HG03469 (cell line): ENCODE results near the gene MEF2A.

ENCODE experiments used
- ATAC-seq: cut with Tn5 transposase; IDR thresholded peaks from one replicate; pipeline ENCODE4 v1.9.1; 2021; ENCODE audit warnings: mild to moderate bottlenecking, moderate library complexity, moderate number of reproducible peaks; ENCODE audit not compliant: unreplicated experiment

Gene MEF2A

DNA sequence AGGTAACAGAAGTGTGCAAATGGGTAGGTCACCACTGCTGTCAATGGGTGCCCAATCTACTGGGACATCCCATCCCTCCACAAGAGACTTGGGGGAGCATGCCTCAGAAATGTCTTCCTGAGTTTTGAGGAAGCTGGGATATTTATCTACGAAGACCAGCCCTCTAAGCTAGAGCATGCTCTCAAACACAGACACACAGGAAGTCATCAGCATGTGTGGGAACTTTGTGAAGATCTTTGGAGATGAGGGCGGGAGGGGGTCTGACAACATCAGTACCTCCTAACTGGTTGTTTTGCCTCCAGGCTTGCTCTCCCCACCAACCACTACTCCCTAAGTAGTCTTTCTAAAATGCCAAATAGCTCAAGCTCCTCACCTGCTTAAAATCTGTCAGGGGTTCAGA lies 3.5 kb upstream of the MEF2A start:
- ATAC-seq, result no peak

DNA sequence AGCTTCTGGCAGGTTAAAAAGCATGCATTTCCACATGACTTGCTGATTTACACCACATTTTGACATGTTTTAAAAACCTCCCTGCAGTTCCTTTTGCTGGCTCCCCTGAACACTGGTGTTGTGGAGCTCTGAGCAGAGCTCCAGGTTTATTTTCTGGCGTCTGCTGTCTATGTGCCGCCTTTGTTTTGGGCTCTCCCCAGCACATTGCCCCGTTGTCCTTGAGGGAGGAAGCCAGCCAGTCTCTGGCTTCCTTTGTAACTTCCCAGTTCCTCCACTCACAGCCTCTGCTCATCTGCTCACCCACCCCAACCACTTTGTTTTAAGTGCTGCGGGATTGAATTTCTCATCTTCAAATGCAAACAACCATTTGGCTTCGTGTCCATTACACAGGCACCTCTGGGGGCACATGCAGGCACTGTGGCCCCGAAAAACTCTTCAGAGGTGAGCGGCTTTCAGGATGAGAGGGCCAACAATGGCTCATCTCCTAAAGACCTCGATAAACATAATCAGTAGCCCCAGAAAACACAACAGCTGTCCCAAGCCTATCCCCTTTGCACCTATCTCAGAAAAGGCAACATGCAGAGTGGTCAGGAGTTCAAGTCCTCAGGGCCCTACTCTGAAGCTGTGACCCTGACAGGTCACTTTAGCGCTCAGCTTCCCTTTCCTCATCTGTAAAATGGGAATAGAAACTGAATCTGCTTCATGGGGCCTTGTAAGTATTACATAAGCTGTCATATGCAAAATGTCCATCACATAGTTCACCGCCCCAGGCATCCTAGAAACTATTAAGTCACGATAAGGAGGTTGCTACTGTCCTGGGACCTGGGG lies 1.3 kb upstream of the MEF2A start:
- peak; percentile 19 for ATAC-seq

DNA sequence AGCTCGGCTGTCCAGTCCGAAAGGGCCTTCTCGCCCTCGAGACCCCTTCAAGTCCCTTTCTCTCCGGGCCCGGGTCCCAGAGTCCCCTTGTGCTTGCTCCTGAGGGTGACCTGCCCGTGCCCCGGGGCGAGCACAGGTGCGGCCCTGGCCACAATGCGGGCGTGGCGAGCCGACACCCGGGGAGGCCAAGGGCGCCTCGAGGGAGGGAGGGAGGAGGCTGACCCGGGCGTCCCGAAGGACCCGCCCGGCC lies 810 bp upstream of the MEF2A start:
- ATAC-seq, result no peak

GRCh38 chr15:99566157-99566897 lies 543 bp downstream of the MEF2A start:
- ATAC-seq, result no peak

GRCh38 chr15:99568625-99569352 lies 3.0 kb downstream of the MEF2A start:
- ATAC-seq, result no peak

DNA sequence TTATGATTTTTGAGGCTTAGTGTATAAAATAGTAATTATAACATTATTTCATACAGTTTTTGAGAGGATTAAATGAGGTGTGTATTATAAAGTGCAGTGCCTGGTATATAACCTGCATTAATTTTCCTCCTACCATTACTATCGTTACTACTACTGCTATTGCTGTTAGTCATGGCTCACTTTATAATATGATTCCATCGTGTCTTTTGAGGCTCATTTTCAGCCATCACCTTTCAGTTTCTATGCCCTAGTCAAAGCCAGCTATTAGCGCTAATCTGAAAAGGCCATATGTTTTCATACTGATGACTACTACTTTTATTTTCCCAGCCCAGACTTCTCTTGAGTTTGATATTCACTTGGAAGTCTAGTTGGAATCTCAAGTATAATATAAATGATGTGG lies 5.5 kb downstream of the MEF2A start:
- ATAC-seq, result no peak

DNA sequence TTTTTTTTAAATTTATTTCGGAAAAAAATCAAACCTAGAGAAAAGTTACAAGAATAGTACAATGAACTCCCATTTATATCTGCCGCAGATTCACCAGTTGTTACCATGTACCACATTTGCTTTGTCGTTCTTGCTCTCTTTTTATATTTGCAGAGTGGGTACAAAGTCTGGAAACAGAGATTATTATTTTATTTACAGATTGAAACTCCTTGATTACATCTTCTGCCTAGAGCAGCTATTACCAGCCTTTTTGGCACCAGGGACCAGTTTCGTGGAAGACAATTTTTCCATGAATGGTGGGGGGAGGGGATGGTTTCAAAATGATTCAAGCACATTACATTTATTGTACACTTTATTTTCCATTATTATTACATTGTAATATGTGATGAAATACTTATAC lies 8.3 kb downstream of the MEF2A start:
- ATAC-seq, result no peak

DNA sequence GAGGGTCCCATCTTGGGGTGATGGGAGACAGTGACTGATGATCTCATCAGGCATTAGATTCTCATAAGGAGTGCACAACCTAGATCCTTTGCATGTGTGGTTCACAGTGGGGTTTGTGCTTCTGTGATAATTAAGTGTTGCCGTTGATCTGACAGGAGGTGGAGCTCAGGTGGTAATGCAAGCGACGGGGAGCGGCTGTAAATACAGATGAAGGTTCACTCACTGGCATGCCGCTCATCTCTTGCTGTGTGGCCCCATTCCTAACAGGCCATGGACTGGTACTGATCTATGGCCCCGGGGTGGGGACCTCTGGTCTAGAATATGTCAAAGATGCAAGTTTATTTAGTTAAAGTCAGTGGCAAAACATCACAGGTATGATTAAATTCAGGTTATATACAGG lies 8.7 kb downstream of the MEF2A start:
- ATAC-seq, result no peak

DNA sequence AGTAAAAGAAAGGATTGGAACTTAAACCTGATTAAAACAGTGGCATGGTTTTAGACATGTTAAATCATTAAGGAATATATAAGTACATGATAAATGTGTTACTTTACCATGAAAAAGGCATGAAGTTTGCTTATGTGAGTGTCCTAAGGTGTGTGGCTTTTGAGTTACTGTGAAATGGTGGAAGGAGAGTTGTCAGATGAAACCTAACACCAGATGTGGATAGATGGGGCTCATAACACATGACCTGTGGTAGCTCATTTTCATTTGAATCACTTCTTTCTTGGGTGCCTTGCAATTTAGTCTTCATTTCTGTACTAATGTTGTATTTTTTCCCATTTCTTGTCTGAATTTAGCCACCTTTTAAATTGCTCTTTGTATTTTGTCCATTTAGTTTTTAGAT lies 13.0 kb downstream of the MEF2A start:
- ATAC-seq, result no peak

GRCh38 chr15:99580076-99580475 lies 14.3 kb downstream of the MEF2A start:
- ATAC-seq, result no peak

DNA sequence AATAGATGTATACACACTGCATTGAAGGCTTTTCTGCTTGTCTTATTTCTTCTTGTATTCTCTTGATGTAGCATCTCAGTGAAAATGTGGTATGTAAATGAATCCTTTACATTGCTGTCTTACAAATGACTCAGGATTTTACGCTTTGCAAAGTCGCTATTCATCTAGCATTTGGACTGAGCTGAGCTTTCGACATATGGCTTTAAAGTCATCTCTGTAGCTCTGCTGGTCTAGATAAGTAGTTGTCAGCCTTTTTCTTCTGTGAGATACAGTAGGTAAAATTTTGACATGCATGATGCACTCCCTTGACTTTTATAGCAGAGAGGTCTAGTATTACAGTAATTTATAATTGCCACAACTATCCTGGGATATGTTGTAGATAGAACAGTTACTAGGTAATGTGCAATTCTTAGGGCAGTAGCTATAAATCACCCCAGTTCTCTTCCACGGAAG lies 16.8 kb downstream of the MEF2A start:
- ATAC-seq, result no peak

- no peak for ATAC-seq
Measured at GRCh38 chr15:99584081-99584600, 18.4 kb downstream of the MEF2A start.

GRCh38 chr15:99586121-99586520 lies 20.3 kb downstream of the MEF2A start:
- ATAC-seq, result no peak

DNA sequence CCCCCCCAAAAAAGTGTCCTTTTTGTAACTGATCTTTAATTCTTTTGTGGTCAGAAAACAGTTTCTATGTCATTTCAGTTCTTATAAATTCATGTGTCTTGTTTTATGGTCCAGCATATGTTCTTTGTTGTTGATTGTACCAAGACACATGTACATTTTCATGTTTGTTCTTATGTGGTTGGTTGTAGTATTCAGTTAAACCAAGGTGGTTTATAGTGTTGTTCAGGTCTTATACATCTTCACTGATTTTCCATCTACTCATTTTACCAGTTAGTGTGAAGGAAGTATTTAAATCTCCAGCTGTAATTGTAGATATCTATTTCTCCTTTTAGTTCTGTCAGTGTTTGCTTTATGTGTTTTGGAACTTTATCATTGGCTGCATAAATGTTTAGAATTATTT lies 24.0 kb downstream of the MEF2A start:
- no peak for ATAC-seq

- peak; percentile 59 for ATAC-seq
Measured at GRCh38 chr15:99590913-99591646, 25.3 kb downstream of the MEF2A start.

DNA sequence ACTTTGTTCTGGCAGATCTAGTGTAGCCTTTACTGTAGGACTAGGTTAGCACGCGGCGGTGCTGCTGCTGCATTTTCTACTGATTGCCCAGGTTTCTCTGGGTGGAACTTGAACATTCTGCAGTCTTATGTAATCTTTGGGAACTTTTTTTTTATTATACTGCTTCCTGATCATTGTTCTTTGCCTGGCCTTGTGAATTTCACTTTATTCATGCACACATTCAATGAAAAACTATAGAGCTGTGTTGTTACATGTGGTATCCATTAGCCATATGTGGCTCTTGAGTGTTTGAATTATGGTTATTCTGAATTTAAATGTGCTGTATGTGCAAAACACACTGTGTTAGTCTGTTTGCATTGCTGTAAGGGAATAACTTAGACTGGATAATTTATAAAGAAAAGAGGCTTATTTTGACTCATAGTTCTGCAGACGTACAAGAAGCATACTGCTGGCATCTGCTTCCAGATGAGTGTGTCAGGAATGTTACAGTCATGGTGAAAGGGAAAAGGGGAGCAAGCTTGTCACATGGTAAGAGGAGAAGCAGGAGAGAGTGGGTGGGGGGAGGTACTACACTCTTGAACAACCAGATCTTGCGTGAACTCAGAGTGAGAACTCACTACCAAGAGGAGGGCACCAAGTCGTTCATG lies 26.5 kb downstream of the MEF2A start:
- ATAC-seq, result no peak

DNA sequence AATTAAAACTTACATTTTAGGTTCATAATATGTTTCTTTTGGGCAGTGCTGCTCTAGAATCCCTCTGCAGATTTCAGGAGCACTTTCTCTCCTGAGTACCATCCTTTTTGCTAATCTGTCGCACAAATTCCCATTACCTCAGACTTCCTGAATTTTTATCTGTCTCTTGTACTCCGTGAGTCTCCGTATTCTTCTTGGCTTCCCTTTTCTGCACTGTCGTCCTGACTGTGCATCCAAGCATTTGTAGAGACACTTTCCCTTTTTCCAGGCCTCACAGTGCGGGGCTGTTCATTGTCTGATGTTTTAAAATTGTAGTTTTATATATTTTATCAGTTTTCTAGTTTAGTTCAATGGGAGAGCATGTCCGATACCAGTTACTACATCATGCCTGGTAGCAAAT lies 27.3 kb downstream of the MEF2A start:
- no peak for ATAC-seq

- ATAC-seq, result no peak
Measured at GRCh38 chr15:99594916-99595315, 29.1 kb downstream of the MEF2A start.

DNA sequence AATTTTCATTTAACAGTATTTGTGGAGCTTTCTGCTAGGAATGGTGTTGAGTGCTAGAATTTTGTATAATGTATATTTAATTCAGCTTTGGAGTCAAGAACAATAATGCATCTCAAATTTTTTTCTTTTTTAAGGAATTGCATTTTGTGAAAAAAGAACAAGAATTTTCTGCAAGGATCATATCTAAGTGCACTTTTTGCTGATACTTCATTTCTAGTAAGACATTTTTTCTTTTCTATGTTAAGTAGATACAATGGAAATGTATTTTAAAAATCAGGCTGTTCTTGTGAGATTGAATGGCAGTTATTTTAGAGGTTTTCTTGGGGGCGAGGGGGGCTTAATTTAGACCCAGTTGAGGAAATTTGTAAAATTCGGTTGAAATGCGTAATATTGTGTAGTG lies 32.5 kb downstream of the MEF2A start:
- ATAC-seq, result no peak

GRCh38 chr15:99603828-99604227 lies 38.0 kb downstream of the MEF2A start:
- ATAC-seq, result no peak
